ENCODE results near the gene RAB11B. TPM values are rescaled to one million over a fixed set of nuclear protein-coding genes. Genes with fewer than 3 reads are reported as not detected.

The RAB11B gene
- total RNA-seq, 1 donor from 2014 or later, result 104 TPM

GRCh38 chr19:8446061-8446709, 56.0 kb downstream of the RAB11B start:
- H3K4me3 Mint-ChIP-seq (ENCODE audit: unreplicated experiment), result peak overlapping the region; percentile 91
- no peak for TF ChIP-seq CTCF (IDR thresholded peaks at IDR 0.05)
- peak; percentile 48 for DNase-seq (ENCODE audit: low spot score)
- H3K27me3 Mint-ChIP-seq (ENCODE audit: low read depth), result no peaks in the 10 kb centered on the region
- H3K4me1 Mint-ChIP-seq (ENCODE audit: low read depth), result peaks cover 52% of the 10 kb centered on the region
- H3K9me3 Mint-ChIP-seq (ENCODE audit: low read depth), result no peaks in the 10 kb centered on the region
- H3K36me3 Mint-ChIP-seq (ENCODE audit: low read depth), result peaks cover 8% of the 10 kb centered on the region
- H3K27ac Mint-ChIP-seq (ENCODE audit: unreplicated experiment), result peak overlapping the region; percentile 93

GRCh38 chr19:8449830-8450229, 59.7 kb downstream of the RAB11B start:
- peak; percentile 26 for DNase-seq (ENCODE audit: low spot score)
- Mint-ChIP-seq H3K36me3 (ENCODE audit: low read depth) (peaks cover 6% of the 10 kb centered on the region), H3K9me3 (ENCODE audit: low read depth) (no peaks in the 10 kb centered on the region), H3K4me1 (ENCODE audit: low read depth) (peaks cover 71% of the 10 kb centered on the region), H3K27me3 (ENCODE audit: low read depth) (no peaks in the 10 kb centered on the region), H3K4me3 (ENCODE audit: unreplicated experiment) (no peak overlapping the region), H3K27ac (ENCODE audit: unreplicated experiment) (peak overlapping the region; percentile 32)
- TF ChIP-seq CTCF (IDR thresholded peaks at IDR 0.05), result no peak

GRCh38 chr19:8451377-8451776, 61.2 kb downstream of the RAB11B start:
- Mint-ChIP-seq H3K4me3 (ENCODE audit: unreplicated experiment) (no peak overlapping the region), H3K27me3 (ENCODE audit: low read depth) (no peaks in the 10 kb centered on the region), H3K36me3 (ENCODE audit: low read depth) (peaks cover 10% of the 10 kb centered on the region), H3K9me3 (ENCODE audit: low read depth) (no peaks in the 10 kb centered on the region), H3K4me1 (ENCODE audit: low read depth) (peaks cover 75% of the 10 kb centered on the region), H3K27ac (ENCODE audit: unreplicated experiment) (peak overlapping the region; percentile 77)
- no peak for TF ChIP-seq CTCF (IDR thresholded peaks at IDR 0.05)
- peak; percentile 27 for DNase-seq (ENCODE audit: low spot score)

GRCh38 chr19:8451885-8452284, 61.7 kb downstream of the RAB11B start:
- H3K27me3 Mint-ChIP-seq (ENCODE audit: low read depth), result no peaks in the 10 kb centered on the region
- no peak overlapping the region for H3K4me3 Mint-ChIP-seq (ENCODE audit: unreplicated experiment)
- TF ChIP-seq CTCF (IDR thresholded peaks at IDR 0.05), result no peak
- peaks cover 13% of the 10 kb centered on the region for H3K36me3 Mint-ChIP-seq (ENCODE audit: low read depth)
- H3K4me1 Mint-ChIP-seq (ENCODE audit: low read depth), result peaks cover 75% of the 10 kb centered on the region
- no peaks in the 10 kb centered on the region for H3K9me3 Mint-ChIP-seq (ENCODE audit: low read depth)
- peak overlapping the region; percentile 77 for H3K27ac Mint-ChIP-seq (ENCODE audit: unreplicated experiment)
- no peak for DNase-seq (ENCODE audit: low spot score)

GRCh38 chr19:8452446-8453123, 62.4 kb downstream of the RAB11B start:
- peaks cover 75% of the 10 kb centered on the region for H3K4me1 Mint-ChIP-seq (ENCODE audit: low read depth)
- peaks cover 8% of the 10 kb centered on the region for H3K36me3 Mint-ChIP-seq (ENCODE audit: low read depth)
- H3K4me3 Mint-ChIP-seq (ENCODE audit: unreplicated experiment), result no peak overlapping the region
- H3K27ac Mint-ChIP-seq (ENCODE audit: unreplicated experiment), result peak overlapping the region; percentile 77
- H3K9me3 Mint-ChIP-seq (ENCODE audit: low read depth), result no peaks in the 10 kb centered on the region
- H3K27me3 Mint-ChIP-seq (ENCODE audit: low read depth), result no peaks in the 10 kb centered on the region
- DNase-seq (ENCODE audit: low spot score), result peak; percentile 24
- no peak for TF ChIP-seq CTCF (IDR thresholded peaks at IDR 0.05)

Measured in chondrocyte (in vitro differentiated cells).